NCI-H526 (cell line): ENCODE results near the gene HSPG2.
"Not testable (repeated sequence)": the region's sequence is repeated elsewhere in the genome, so short reads cannot be mapped to it uniquely, and the experiment has no call there.

Source experiments
- DNase-seq, 2 experiments: peaks; one replicate each; lab custom pipeline; 2025; lab: John Stamatoyannopoulos, UW

The HSPG2 gene

DNA sequence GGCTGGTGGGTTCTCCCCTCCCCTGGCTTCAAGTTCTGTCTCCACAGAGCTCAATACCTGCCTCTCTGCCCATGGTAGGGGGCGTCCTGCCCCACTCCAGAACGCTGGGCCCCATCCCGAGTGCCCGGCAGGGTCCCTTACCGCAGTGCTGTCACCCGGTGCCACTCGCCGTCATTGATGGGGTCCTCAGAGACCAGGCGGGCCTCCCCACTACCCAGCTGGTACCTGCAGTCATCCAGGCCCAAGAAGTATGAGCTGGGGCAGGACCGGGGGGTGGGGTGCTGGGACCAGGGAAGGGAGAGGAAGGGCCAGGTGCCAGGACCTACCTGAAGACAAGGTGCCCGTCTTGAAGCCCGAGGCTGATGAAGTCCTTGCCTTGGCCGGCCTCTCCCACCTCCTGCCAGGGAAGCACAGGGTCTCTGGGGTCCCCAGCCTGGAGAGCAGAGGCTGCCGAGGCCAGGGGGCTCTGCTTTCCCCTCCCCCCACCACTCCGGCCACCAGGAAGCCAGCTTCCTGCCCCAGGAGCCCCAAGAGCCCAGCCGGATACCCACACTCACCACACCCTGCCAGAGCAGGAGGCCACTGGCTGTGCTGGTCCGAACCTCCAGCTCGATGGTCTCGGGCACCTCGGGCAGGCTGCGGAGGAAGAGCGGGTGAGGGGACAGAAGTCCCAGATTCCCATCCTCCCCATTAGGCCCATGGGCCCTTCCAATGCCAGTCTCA lies 113.0 kb downstream of the HSPG2 start:
- DNase-seq: no peak

GRCh38 chr1:21823206-21823979 lies 113.7 kb downstream of the HSPG2 start:
- no peak for DNase-seq

DNA sequence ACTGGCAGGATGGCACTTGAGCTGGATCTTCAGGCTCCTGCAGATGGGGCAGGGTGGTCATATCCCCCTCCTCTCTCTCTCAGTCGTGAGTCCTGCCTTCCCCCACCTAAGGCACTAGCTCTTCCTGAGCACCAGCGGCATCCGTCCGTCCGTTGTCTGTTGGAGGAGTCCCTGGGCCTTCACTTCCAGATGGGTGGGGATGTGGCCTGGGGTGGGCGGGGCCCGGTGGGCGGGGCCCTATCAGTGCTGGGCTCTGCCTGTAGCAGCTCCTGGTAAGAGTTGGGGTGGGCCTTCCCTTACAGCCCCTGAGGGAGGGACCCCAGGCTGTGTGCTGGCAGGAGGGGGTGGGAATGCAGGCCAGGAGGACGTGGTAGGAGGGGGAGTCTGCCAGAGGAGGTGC lies 114.8 kb downstream of the HSPG2 start:
- no peak for DNase-seq

- DNase-seq: no peak
Observed at GRCh38 chr1:21821385-21822019, 115.6 kb downstream of the HSPG2 start.

GRCh38 chr1:21820597-21821232 lies 116.4 kb downstream of the HSPG2 start:
- no peak for DNase-seq

- peak in 1 of 2 experiments; percentile 27 for DNase-seq
Observed at GRCh38 chr1:21818656-21819055, 118.5 kb downstream of the HSPG2 start.

GRCh38 chr1:21816602-21817302 lies 120.4 kb downstream of the HSPG2 start:
- DNase-seq: no peak

- no peak for DNase-seq
Observed at GRCh38 chr1:21815724-21816321, 121.3 kb downstream of the HSPG2 start.

- DNase-seq: no peak
Observed at GRCh38 chr1:21814981-21815582, 122.0 kb downstream of the HSPG2 start.

DNA sequence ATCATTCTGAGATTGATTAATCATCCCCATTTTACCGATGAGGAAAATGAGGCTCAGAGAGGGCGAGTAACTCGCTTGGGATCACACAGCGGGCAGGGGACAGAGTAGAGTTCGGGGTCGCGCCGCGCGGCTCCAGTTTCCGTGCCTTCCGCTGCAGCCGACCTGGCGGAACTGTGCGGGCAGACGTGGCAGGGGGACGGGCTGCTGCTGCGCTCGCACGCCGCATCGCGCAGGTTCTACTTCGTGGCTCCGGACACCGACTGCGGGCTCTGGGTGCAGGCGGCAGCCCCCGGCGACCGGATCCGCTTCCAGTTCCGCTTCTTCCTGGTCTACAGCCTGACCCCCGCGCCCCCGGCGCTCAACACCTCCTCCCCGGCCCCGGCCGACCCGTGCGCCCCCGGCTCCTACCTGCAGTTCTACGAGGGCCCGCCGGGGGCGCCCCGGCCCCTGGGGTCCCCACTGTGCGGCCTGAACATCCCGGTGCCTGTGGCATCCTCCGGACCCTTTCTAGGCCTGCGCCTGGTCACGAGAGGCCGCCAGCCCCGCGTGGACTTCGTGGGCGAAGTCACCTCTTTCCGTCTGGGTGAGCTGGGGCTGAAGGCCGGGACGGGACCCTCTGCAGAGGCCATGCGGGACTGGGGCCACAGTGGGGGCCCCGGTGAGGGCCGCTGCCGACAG lies 122.7 kb downstream of the HSPG2 start:
- no peak for DNase-seq

- no peak for DNase-seq
Observed at GRCh38 chr1:21813542-21813941, 123.6 kb downstream of the HSPG2 start.

DNA sequence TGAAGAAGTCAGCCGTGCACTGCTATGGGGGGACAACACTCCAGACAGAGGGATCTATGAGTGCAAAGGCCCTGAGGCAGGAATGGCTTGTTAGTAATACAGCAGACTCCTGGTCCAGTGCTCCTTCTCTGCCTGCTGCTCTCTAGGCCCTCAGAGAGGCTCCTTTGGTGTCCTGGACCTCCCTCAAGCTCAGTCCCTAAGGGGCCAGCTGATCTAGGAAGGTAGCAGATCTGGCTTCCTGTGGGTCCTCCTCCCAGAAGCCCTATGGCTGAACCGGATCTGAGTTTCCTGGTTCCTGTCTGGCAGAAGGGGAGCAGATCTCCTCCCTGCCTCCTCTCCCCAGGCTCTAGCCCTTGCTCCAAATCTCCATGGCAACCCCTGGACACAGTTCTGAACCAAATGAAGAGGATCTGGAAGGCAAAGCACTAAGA lies 125.2 kb downstream of the HSPG2 start, which contains the start of gene LDLRAD2:
Gene LDLRAD2 (plus strand): TSS at position 391 of the 431 bp plus-strand sequence. CDS start 187 bp downstream, outside the sequence.
- no peak for DNase-seq

GRCh38 chr1:21804536-21804935 lies 132.6 kb downstream of the HSPG2 start:
- no peak for DNase-seq

DNA sequence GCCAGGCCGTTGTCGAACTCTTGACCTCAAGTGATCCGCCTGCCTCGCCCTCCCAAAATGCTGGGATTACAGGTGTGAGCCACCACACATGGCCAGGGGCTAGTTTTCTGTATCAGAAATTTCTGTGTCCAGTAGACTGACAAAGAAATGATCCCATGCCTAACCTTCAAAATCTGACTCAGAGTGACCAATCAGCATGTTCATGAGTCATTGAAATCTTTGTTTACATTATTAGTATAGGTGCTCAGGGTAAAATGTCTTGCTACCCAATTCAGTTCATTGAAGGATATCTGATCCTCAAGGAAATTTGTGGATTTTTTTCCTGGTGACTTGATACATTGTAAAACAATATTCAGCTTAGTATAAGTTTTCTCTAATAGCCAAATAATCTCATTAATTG lies 136.0 kb downstream of the HSPG2 start:
- no peak for DNase-seq

DNA sequence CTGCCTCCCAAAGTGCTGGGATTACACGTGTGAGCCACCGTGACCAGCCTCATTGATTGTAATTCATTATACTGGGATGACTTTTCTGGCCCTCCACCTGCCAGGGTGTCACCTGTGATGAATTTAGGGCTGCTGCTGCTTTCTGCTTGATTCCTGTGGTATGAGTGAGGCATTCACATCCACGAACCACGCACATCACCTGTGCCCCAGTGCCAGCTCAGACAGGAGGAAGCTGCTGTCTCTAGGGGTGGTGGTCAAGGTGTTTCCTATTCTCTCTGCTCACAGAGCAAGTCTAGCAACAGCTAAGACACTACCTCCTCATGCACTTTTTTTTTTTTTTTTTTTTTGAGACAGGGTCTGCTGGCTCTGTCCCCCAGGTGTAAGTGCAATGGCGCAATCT lies 137.4 kb downstream of the HSPG2 start:
- DNase-seq: no peak

GRCh38 chr1:21795075-21795474 lies 142.0 kb downstream of the HSPG2 start:
- no peak for DNase-seq

DNA sequence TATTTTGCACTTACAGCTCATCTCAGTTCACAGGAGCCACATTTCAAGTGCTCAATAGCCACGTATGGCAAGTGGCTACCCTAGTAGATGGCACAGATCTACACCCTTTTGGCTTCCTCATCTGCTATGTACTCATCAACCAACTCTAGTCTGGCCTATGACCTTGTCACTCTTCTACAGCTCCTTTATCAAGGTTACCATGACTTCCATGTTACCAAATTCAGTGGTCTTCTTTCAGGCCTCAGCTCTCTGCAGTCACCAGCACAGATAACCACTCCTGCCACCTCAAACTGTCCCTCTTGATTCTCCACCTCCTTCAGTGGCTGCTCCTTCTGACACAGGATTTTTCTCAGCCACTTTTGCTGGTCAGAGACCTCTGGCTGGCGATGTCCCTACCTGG lies 142.5 kb downstream of the HSPG2 start:
- DNase-seq: no peak

- DNase-seq: no peak
Observed at GRCh38 chr1:21793104-21793503, 144.0 kb downstream of the HSPG2 start.

DNA sequence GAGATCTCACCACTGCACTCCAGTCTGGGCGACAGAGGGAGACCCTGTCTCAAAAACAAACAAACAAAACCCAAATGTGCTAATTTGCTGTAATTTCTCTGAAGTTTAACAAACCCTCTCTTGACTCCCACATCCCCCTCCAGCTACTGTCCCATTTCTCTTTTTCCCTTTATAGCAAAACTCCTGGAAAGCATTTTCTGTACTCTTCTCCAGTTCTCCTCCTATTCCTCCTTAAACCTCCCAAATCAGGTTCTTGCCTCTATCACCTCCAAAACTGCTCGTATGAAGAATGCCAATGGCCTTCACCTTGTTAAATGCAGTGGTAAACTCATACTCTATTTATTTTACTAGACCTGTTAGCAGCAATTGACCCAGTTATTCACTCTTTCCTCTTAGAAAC lies 150.5 kb downstream of the HSPG2 start:
- no peak for DNase-seq

- DNase-seq: not testable (repeated sequence)
Observed at GRCh38 chr1:21785764-21786163, 151.3 kb downstream of the HSPG2 start.
